GM19395 (cell line): ENCODE measurements around the gene LRRFIP2.
A peak's percentile ranks its signal among the peaks of the same experiment; 100 is the strongest.

Source experiments
- ATAC-seq: cut with Tn5 transposase; IDR thresholded peaks from one replicate; pipeline ENCODE4 v1.9.1; 2021; ENCODE audit warnings: mild to moderate bottlenecking, moderate library complexity; ENCODE audit not compliant: unreplicated experiment

LRRFIP2 gene

DNA sequence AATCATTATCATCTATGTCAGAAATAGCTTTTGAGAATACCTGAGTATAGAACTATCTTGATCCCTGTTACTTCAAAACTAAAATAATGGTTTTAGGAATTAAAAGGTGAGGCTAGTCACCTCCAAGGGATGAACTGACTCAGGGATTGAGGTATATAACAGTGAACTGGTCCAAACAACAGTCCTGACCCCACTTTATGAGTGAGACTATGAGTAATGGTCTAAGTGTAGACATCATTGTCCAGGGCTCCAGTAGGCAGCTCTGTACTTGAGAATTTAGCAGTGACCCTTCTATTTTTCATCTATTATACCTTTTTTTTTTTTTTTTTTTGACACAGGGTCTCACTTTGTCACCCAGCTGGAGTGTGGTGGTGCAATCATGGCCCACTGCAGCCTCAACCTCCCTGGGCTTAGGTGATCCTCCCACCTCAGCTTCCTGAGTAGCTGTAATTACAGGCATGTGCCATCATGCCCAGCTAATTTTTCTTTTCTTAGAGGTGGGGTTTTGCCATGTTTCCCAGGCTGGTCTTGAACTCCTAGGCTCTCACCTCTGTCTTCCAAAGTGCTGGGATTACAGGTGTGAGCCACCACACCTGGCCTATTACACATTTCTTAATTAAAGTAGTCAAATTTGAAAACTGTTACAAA lies 144.7 kb downstream of the LRRFIP2 start:
- no peak for ATAC-seq

- no peak for ATAC-seq
These were observed 145.3 kb downstream of the LRRFIP2 start for GRCh38 chr3:37029111-37029510.

GRCh38 chr3:37028329-37028728 lies 146.1 kb downstream of the LRRFIP2 start:
- ATAC-seq: no peak

- ATAC-seq: no peak
These were observed 147.5 kb downstream of the LRRFIP2 start for GRCh38 chr3:37026851-37027250.

- ATAC-seq: no peak
These were observed 148.6 kb downstream of the LRRFIP2 start for GRCh38 chr3:37025561-37026335.

- ATAC-seq: peak; percentile 78
These were observed 149.5 kb downstream of the LRRFIP2 start for GRCh38 chr3:37024820-37025405.

- ATAC-seq: no peak
These were observed 150.3 kb downstream of the LRRFIP2 start for GRCh38 chr3:37024092-37024491.

GRCh38 chr3:37017683-37018082 lies 156.7 kb downstream of the LRRFIP2 start:
- ATAC-seq: no peak

GRCh38 chr3:37016903-37017302 lies 157.5 kb downstream of the LRRFIP2 start:
- no peak for ATAC-seq

GRCh38 chr3:37015642-37016041 lies 158.7 kb downstream of the LRRFIP2 start:
- ATAC-seq: no peak

GRCh38 chr3:37014620-37015019 lies 159.8 kb downstream of the LRRFIP2 start:
- ATAC-seq: no peak
